ENCODE measurements around the gene BLNK. TPM values are rescaled to one million over a fixed set of nuclear protein-coding genes. Genes with fewer than 3 reads are reported as not detected.

Gene BLNK
- polyA plus RNA-seq, 1 donor: 27.4 TPM

GRCh38 chr10:96153070-96153469, 118.3 kb downstream of the BLNK start:
- Histone ChIP-seq H3K9me3 (ENCODE audit: control insufficient read depth, low read depth, low read length) (no peaks in the 10 kb centered on the region), H3K4me1 (ENCODE audit: control insufficient read depth, insufficient read depth, low read length) (no peaks in the 10 kb centered on the region), H3K36me3 (ENCODE audit: control insufficient read depth, insufficient read depth, low read length) (peaks cover 56% of the 10 kb centered on the region), H3K4me3 (ENCODE audit: low read length) (no peak overlapping the region), H3K27ac (ENCODE audit: low read length) (no peak overlapping the region), H3K27me3 (ENCODE audit: control insufficient read depth, insufficient read depth, low read length) (no peaks in the 10 kb centered on the region)
- no CpG with 5 or more reads among the region's 1 CpG for WGBS (ENCODE audit: insufficient coverage, low lambda C conversion rate)
- no peak for DNase-seq

GRCh38 chr10:96152437-96152836, 118.9 kb downstream of the BLNK start:
- DNase-seq: no peak
- Histone ChIP-seq H3K27me3 (ENCODE audit: control insufficient read depth, insufficient read depth, low read length) (no peaks in the 10 kb centered on the region), H3K36me3 (ENCODE audit: control insufficient read depth, insufficient read depth, low read length) (peaks cover 52% of the 10 kb centered on the region), H3K4me3 (ENCODE audit: low read length) (no peak overlapping the region), H3K4me1 (ENCODE audit: control insufficient read depth, insufficient read depth, low read length) (no peaks in the 10 kb centered on the region), H3K27ac (ENCODE audit: low read length) (no peak overlapping the region), H3K9me3 (ENCODE audit: control insufficient read depth, low read depth, low read length) (no peaks in the 10 kb centered on the region)
- WGBS (ENCODE audit: insufficient coverage, low lambda C conversion rate): 100% methylated on average over 2 of the region's 4 CpGs

Other genes with a start within 250 kb of the BLNK start
- gene CCNJ, start 228.0 kb downstream of the BLNK start, polyA plus RNA-seq: 13.6 TPM
- gene ZNF518A, start 141.3 kb downstream of the BLNK start, polyA plus RNA-seq: 35.5 TPM
- gene DNTT, start 32.9 kb upstream of the BLNK start, polyA plus RNA-seq: 0.04 TPM
- gene OPALIN, start 87.4 kb upstream of the BLNK start, polyA plus RNA-seq: not detected
- gene TLL2, start 242.4 kb upstream of the BLNK start, polyA plus RNA-seq: 0.99 TPM

Measured in large intestine (tissue), 3 donors.